ENCODE data around the gene GPR85.

Gene GPR85

DNA sequence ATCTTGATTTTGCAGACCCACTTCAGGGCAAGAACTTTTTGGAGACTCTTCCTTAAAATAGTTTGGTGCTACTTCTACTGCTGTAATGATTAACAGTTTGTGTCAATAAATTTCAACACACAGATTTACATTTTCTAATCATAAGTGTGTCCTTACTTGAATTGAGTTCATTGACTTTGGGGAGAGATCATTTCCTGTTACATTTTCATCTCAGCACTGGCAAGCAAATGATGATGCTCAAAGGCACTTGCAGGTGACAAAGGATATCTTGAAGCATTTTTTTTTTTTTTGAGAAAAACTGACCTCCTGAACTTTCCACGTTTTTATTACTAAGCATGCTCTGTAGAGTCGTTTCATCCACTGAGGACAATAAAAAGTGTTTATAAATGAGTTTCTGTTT, 52.7 kb downstream of the GPR85 start:
- DNase-seq (ENCODE audit: low read depth), result no peak
- TF ChIP-seq, protein P1, sequence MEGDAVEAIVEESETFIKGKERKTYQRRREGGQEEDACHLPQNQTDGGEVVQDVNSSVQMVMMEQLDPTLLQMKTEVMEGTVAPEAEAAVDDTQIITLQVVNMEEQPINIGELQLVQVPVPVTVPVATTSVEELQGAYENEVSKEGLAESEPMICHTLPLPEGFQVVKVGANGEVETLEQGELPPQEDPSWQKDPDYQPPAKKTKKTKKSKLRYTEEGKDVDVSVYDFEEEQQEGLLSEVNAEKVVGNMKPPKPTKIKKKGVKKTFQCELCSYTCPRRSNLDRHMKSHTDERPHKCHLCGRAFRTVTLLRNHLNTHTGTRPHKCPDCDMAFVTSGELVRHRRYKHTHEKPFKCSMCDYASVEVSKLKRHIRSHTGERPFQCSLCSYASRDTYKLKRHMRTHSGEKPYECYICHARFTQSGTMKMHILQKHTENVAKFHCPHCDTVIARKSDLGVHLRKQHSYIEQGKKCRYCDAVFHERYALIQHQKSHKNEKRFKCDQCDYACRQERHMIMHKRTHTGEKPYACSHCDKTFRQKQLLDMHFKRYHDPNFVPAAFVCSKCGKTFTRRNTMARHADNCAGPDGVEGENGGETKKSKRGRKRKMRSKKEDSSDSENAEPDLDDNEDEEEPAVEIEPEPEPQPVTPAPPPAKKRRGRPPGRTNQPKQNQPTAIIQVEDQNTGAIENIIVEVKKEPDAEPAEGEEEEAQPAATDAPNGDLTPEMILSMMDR (conservative IDR thresholded peaks at IDR 0.05; ENCODE audit: control insufficient read depth, insufficient read depth, low read depth, low read length), result no peak
- no peak overlapping the region for H3K4me3 ChIP-seq (ENCODE audit: control insufficient read depth, low read depth, low read length)
